Spleen (tissue), 11 donors: Measurements from ENCODE around the gene RHBDL2. TPM values are rescaled to one million over a fixed set of nuclear protein-coding genes. Genes with fewer than 3 reads are reported as not detected.

Experiments used
- DNase-seq: peaks from one replicate; pipeline ENCODE4 v3.0.0-alpha.2; 2020
- H3K27ac ChIP-seq, 8 donors: fragments of 200-600 bp; sonication (generic) in 7 of 8; 1 replicate in 4 of 8; 2 replicates in 4 of 8; pipeline versions ENCODE4 v1.5.0 to v1.8.0; 2016 to 2021; ENCODE audit warnings: inconsistent platforms in 4 of 8, mild to moderate bottlenecking in 4 of 8, moderate library complexity in 1 of 8
- H3K27me3 ChIP-seq, 7 donors: fragments of 200-600 bp; sonication (generic) in 6 of 7; replicated peaks in 1 of 7; 1 replicate in 4 of 7; 2 replicates in 3 of 7; pipeline versions ENCODE4 v1.5.0 to v1.8.0; 2016 to 2021; ENCODE audit warnings: inconsistent platforms in 3 of 7, mild to moderate bottlenecking in 1 of 7
- H3K36me3 ChIP-seq, 6 donors: fragments of 200-600 bp; sonication (generic) in 5 of 6; 1 replicate in 4 of 6; 2 replicates in 2 of 6; pipeline versions ENCODE4 v1.5.0 to v1.8.0; 2016 to 2021; ENCODE audit warnings: inconsistent platforms in 2 of 6
- H3K4me1 ChIP-seq, 6 donors: fragments of 200-600 bp; sonication (generic) in 5 of 6; 1 replicate in 3 of 6; 2 replicates in 3 of 6; pipeline versions ENCODE4 v1.5.0 to v1.8.0; 2016 to 2021; ENCODE audit warnings: inconsistent platforms in 3 of 6
- H3K4me3 ChIP-seq, 8 donors: fragments of 200-600 bp; sonication (generic) in 7 of 8; 1 replicate in 4 of 8; 2 replicates in 4 of 8; pipeline versions ENCODE4 v1.5.0 to v1.8.0; 2016 to 2021; ENCODE audit warnings: inconsistent platforms in 4 of 8, mild to moderate bottlenecking in 4 of 8, moderate library complexity in 2 of 8
- H3K9me3 ChIP-seq, 8 donors: fragments of 200-600 bp; sonication (generic) in 7 of 8; 1 replicate in 4 of 8; 2 replicates in 4 of 8; pipeline versions ENCODE4 v1.5.0 to v1.8.0; 2016 to 2021; ENCODE audit warnings: inconsistent platforms in 4 of 8
- POLR2A ChIP-seq, 3 donors: fragments of 450-650 bp; IDR thresholded peaks; one replicate each; pipeline ENCODE4 v1.5.1; 2017; ENCODE audit warnings: antibody characterized with exemption in 3 of 3, mild to moderate bottlenecking in 1 of 3
- POLR2AphosphoS5 ChIP-seq, 3 donors: sonication (generic); formaldehyde crosslinking; IDR thresholded peaks; one replicate each; pipeline ENCODE4 v1.5.1; 2017; ENCODE audit warnings: antibody characterized with exemption in 3 of 3
- WGBS, 5 donors: extraction: QIAGEN DNeasy Blood & Tissue Kit in 3 of 5; methylation state at CpG; one replicate each; pipeline versions ENCODE4 v1.1.5 to v1.1.7; 2013 to 2018; 5-methylcytosine and 5-hydroxymethylcytosine counted together
- intact Hi-C: fragments of 100-400 bp; cut with DNase I; formaldehyde crosslinking; loops from one replicate; pipeline ENCODE4 v1.15.0; 2023; ENCODE audit warnings: low total_unique reads
- polyA plus RNA-seq, 3 donors: library from polyadenylated mRNA; stranded (reverse); fragments of 200-250 nt; gene quantifications; one replicate each; pipeline ENCODE4 v1.2.1, GENCODE V29; 2013
- total RNA-seq, 7 donors: library from RNA; depleted of rRNA in 3 of 7; stranded (reverse); fragments of >200 nt in 3 of 7; fragmentation: NEBNext Ultra II Directional in 4 of 7; extraction: Animal tissue kit (Norgen Biotek cat#: 25700) in 4 of 7; gene quantifications; one replicate each; pipeline versions ENCODE4 v1.1.0 to v1.2.1, GENCODE V29; 2016 to 2021
- TF ChIP-seq, protein P1 (sequence below), 11 experiments: fragments of 200-600 bp in 7 of 11; fragments of 450-650 bp in 4 of 11; sonication (generic) in 4 of 11; IDR thresholded peaks in 8 of 11; conservative IDR thresholded peaks in 3 of 11; 1 replicate in 7 of 11; 2 replicates in 4 of 11; pipeline versions ENCODE4 v1.4.0 to v1.8.0; 2016 to 2021; ENCODE audit warnings: antibody characterized with exemption in 11 of 11, inconsistent platforms in 4 of 11, mild to moderate bottlenecking in 1 of 11
- donor health status: healthy with polysubstance abuse.
- donor health status: DM: no; HTN: no; CAD: no; lungs with moderate emphysema.
- donor health status: DM: no; HTN: no; CAD: no.
- donor health status: Bipolar disorder and iron deficiency.
- donor health status: healthy.
- donor health status: DM: no; HTN: no; CAD: no.
- donor health status: DM: yes; HTN: yes; CAD: no.

RHBDL2 gene
- total and polyA plus RNA-seq, 10 donors: 0.07 to 1.9 (median 0.32) TPM; not detected in 4

GRCh38 chr1:38872401-38873026, 69.1 kb downstream of the RHBDL2 start:
- intact Hi-C loops: loop anchor here (10.0 kb wide), 1 partner anchor 122 kb away; the partner anchor contains the start of gene AKIRIN1
- H3K4me3 ChIP-seq: peak overlapping the region; percentile 85 to 99 (median 96)
- no peaks in the 10 kb centered on the region for H3K27me3 ChIP-seq
- H3K27ac ChIP-seq: peak overlapping the region; percentile 55 to 89 (median 82)
- no peak for DNase-seq
- TF ChIP-seq POLR2AphosphoS5 (IDR thresholded peaks at IDR 0.05): no peak
- TF ChIP-seq POLR2A (IDR thresholded peaks at IDR 0.05): no peak
- TF ChIP-seq, protein P1, sequence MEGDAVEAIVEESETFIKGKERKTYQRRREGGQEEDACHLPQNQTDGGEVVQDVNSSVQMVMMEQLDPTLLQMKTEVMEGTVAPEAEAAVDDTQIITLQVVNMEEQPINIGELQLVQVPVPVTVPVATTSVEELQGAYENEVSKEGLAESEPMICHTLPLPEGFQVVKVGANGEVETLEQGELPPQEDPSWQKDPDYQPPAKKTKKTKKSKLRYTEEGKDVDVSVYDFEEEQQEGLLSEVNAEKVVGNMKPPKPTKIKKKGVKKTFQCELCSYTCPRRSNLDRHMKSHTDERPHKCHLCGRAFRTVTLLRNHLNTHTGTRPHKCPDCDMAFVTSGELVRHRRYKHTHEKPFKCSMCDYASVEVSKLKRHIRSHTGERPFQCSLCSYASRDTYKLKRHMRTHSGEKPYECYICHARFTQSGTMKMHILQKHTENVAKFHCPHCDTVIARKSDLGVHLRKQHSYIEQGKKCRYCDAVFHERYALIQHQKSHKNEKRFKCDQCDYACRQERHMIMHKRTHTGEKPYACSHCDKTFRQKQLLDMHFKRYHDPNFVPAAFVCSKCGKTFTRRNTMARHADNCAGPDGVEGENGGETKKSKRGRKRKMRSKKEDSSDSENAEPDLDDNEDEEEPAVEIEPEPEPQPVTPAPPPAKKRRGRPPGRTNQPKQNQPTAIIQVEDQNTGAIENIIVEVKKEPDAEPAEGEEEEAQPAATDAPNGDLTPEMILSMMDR (IDR thresholded peaks at IDR 0.05 in 8 of 11, conservative IDR thresholded peaks at IDR 0.05 in 3 of 11): no peak
- H3K9me3 ChIP-seq: no peaks in the 10 kb centered on the region
- 3 to 5% (median 4%) methylated on average over 21 to 25 of the region's 25 CpGs for WGBS, 5 donors
- peaks cover 11 to 53% (median 32%) of the 10 kb centered on the region in 6 donors for H3K4me1 ChIP-seq
- peaks cover 0 to 12% (median 0%) of the 10 kb centered on the region in 6 donors for H3K36me3 ChIP-seq

DNA sequence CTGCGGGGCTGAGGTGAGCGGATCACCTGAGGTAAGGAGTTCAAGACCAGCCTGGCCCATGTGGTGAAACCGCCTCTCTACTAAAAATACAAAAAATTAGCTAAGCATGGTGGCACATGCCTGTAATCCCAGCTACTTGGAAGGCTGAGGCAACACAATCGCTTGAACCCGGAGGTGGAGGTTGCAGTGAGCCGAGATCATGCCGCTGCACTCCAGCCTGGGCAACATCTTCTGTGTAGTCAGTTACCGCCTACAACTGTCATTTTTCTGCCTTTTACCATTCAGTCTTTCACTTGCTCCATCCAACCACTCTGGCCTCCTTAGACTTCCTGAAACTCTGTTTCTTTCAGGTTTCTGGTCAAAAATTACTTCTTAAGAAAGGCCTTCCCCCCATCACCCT, 70.6 kb downstream of the RHBDL2 start:
- Histone ChIP-seq H3K27me3 (no peaks in the 10 kb centered on the region), H3K4me1 (peaks cover 11 to 55% (median 32%) of the 10 kb centered on the region in 6 donors), H3K4me3 (no peak overlapping the region), H3K9me3 (no peaks in the 10 kb centered on the region), H3K27ac (no peak overlapping the region), H3K36me3 (peaks cover 0 to 27% (median 8%) of the 10 kb centered on the region in 6 donors)
- 77 to 95% (median 90%) methylated on average over 8 of the region's 8 CpGs for WGBS, 5 donors
- DNase-seq: no peak
- TF ChIP-seq, protein P1 (IDR thresholded peaks at IDR 0.05 in 8 of 11, conservative IDR thresholded peaks at IDR 0.05 in 3 of 11): no peak
- TF ChIP-seq POLR2A (IDR thresholded peaks at IDR 0.05) (no peak), POLR2AphosphoS5 (IDR thresholded peaks at IDR 0.05) (no peak)
- intact Hi-C loops: loop anchor here (10.0 kb wide), 1 partner anchor 124 kb away; the partner anchor contains the start of gene AKIRIN1

- 81 to 96% (median 91%) methylated on average over 8 of the region's 8 CpGs for WGBS, 5 donors
- Histone ChIP-seq H3K36me3 (peaks cover 0 to 57% (median 10%) of the 10 kb centered on the region in 6 donors), H3K4me1 (peaks cover 6 to 54% (median 24%) of the 10 kb centered on the region in 6 donors), H3K27me3 (no peaks in the 10 kb centered on the region), H3K27ac (peak overlapping the region in 1 of 8 donors; percentile 42), H3K4me3 (no peak overlapping the region), H3K9me3 (no peaks in the 10 kb centered on the region)
- intact Hi-C loops: no loop called here
- no peak for TF ChIP-seq POLR2AphosphoS5 (IDR thresholded peaks at IDR 0.05)
- TF ChIP-seq POLR2A (IDR thresholded peaks at IDR 0.05): no peak
- TF ChIP-seq, protein P1 (IDR thresholded peaks at IDR 0.05 in 8 of 11, conservative IDR thresholded peaks at IDR 0.05 in 3 of 11): no peak
- DNase-seq: no peak
Measured at GRCh38 chr1:38867208-38867607, 74.4 kb downstream of the RHBDL2 start.

- no peak for DNase-seq
- 86 to 93% (median 90%) methylated on average over 4 of the region's 4 CpGs for whole genome bisulfite sequencing, 5 donors
- Histone ChIP-seq H3K4me3 (no peak overlapping the region), H3K9me3 (no peaks in the 10 kb centered on the region), H3K4me1 (peaks cover 4 to 59% (median 33%) of the 10 kb centered on the region in 6 donors), H3K36me3 (peaks cover 0 to 57% (median 10%) of the 10 kb centered on the region in 6 donors), H3K27me3 (no peaks in the 10 kb centered on the region), H3K27ac (no peak overlapping the region)
- intact Hi-C loops: no loop called here
- TF ChIP-seq, protein P1 (IDR thresholded peaks at IDR 0.05 in 8 of 11, conservative IDR thresholded peaks at IDR 0.05 in 3 of 11): no peak
- TF ChIP-seq POLR2A (IDR thresholded peaks at IDR 0.05) (no peak), POLR2AphosphoS5 (IDR thresholded peaks at IDR 0.05) (no peak)
Measured at GRCh38 chr1:38865112-38865715, 76.4 kb downstream of the RHBDL2 start.
